ENCODE measurements around the gene WDR33.

The WDR33 gene

DNA sequence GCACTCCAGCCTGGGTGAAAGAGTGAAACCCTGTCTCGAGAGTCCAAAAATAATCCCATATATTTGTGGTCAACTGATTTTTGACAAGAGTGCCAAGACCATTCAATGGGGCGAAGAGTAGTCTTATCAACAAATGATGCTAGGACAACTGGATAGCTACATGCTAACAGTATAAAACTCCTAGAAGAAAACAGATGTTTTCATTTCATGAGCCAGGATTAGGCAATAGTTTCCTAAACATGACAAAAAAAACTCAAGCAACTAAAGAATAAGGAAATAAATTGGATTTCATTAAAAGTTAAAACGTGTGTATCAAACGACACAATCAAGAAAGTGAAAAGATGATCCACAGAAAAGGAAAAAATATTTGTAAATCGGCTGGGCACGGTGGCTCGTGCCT is 141.9 kb downstream of the WDR33 start:
- H3K4me1 ChIP-seq (ENCODE audit: low read length) = no peaks in the 10 kb centered on the region
- TF ChIP-seq EZH2phosphoT487 (IDR thresholded peaks at IDR 0.05; ENCODE audit: low read depth) = no peak
- TF ChIP-seq, protein P1, sequence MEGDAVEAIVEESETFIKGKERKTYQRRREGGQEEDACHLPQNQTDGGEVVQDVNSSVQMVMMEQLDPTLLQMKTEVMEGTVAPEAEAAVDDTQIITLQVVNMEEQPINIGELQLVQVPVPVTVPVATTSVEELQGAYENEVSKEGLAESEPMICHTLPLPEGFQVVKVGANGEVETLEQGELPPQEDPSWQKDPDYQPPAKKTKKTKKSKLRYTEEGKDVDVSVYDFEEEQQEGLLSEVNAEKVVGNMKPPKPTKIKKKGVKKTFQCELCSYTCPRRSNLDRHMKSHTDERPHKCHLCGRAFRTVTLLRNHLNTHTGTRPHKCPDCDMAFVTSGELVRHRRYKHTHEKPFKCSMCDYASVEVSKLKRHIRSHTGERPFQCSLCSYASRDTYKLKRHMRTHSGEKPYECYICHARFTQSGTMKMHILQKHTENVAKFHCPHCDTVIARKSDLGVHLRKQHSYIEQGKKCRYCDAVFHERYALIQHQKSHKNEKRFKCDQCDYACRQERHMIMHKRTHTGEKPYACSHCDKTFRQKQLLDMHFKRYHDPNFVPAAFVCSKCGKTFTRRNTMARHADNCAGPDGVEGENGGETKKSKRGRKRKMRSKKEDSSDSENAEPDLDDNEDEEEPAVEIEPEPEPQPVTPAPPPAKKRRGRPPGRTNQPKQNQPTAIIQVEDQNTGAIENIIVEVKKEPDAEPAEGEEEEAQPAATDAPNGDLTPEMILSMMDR (IDR thresholded peaks at IDR 0.05; ENCODE audit: low read depth, low read length) = no peak
- H3K79me2 ChIP-seq (ENCODE audit: low read length) = no peaks in the 10 kb centered on the region
- no peak overlapping the region for H3K27ac ChIP-seq (ENCODE audit: low read length)
- no peak overlapping the region for H2AFZ ChIP-seq (ENCODE audit: low read depth, low read length)
- no peak overlapping the region for H3K4me2 ChIP-seq (ENCODE audit: low read length)
- H4K20me1 ChIP-seq (ENCODE audit: insufficient read depth, low read length) = no peaks in the 10 kb centered on the region
- no peak overlapping the region for H3K4me3 ChIP-seq (ENCODE audit: low read length)
- H3K27me3 ChIP-seq (ENCODE audit: low read depth, low read length) = peaks cover 24% of the 10 kb centered on the region
- no peaks in the 10 kb centered on the region for H3K36me3 ChIP-seq (replicated peaks; ENCODE audit: low read depth, low read length)
- H3K9me3 ChIP-seq (ENCODE audit: insufficient read depth, low read length) = no peaks in the 10 kb centered on the region
- H3K9ac ChIP-seq (ENCODE audit: low read length) = no peak overlapping the region

DNA sequence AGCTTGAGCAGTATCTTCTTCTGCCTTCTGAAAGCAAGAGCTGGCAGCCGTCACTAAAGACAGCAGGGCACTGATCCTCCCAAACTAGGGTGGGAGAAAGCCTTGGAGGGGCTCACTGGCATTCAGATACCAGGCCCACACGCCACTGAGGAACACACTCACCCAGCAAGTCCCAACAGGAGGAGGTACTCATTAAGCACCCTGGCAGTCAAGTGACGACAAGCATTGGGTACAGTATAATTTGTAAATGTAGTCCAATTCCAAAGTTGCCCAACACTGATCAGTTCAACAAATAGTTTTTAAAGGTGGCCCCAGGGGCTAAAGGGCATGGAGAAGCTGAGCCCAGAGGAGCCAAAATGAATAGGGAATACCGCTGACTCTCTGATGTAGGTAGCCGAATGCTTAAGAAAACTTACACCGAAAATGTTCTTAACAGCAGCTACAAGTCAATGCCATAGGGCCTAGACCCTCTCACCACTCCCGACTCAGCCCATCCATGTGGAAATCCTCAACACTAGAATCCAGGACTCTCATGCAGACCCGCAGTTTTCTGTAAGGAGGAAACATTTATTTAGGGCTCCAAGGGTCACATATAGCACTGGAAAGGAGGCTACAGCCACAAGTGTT is 145.6 kb downstream of the WDR33 start:
- no peak overlapping the region for H2AFZ ChIP-seq (ENCODE audit: low read depth, low read length)
- no peaks in the 10 kb centered on the region for H3K79me2 ChIP-seq (ENCODE audit: low read length)
- H3K4me1 ChIP-seq (ENCODE audit: low read length) = no peaks in the 10 kb centered on the region
- H3K9ac ChIP-seq (ENCODE audit: low read length) = no peak overlapping the region
- H3K27me3 ChIP-seq (ENCODE audit: low read depth, low read length) = peaks cover 20% of the 10 kb centered on the region
- no peaks in the 10 kb centered on the region for H3K36me3 ChIP-seq (replicated peaks; ENCODE audit: low read depth, low read length)
- H3K27ac ChIP-seq (ENCODE audit: low read length) = no peak overlapping the region
- no peaks in the 10 kb centered on the region for H4K20me1 ChIP-seq (ENCODE audit: insufficient read depth, low read length)
- H3K4me3 ChIP-seq (ENCODE audit: low read length) = no peak overlapping the region
- TF ChIP-seq, protein P1 (IDR thresholded peaks at IDR 0.05; ENCODE audit: low read depth, low read length) = no peak
- no peak for TF ChIP-seq EZH2phosphoT487 (IDR thresholded peaks at IDR 0.05; ENCODE audit: low read depth)
- H3K9me3 ChIP-seq (ENCODE audit: insufficient read depth, low read length) = no peaks in the 10 kb centered on the region
- no peak overlapping the region for H3K4me2 ChIP-seq (ENCODE audit: low read length)

DNA sequence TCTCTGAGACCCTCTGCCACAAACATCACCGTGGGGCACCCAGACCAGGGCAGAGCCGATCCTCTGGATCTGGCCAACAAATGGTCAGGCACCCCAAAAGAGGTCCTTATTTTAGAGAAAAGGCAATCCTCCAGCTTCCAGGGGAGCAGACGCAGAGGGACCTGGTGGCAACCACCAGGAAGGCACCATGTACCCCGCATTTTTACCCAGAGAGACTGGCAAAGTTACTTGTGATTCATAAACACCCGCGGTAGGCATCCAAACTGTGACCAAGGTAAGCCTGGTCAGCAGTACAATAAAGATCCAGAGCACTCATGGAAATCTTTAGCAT is 146.1 kb downstream of the WDR33 start:
- peaks cover 15% of the 10 kb centered on the region for H3K27me3 ChIP-seq (ENCODE audit: low read depth, low read length)
- H2AFZ ChIP-seq (ENCODE audit: low read depth, low read length) = no peak overlapping the region
- TF ChIP-seq EZH2phosphoT487 (IDR thresholded peaks at IDR 0.05; ENCODE audit: low read depth) = no peak
- TF ChIP-seq, protein P1 (IDR thresholded peaks at IDR 0.05; ENCODE audit: low read depth, low read length) = no peak
- H3K9ac ChIP-seq (ENCODE audit: low read length) = no peak overlapping the region
- H3K36me3 ChIP-seq (replicated peaks; ENCODE audit: low read depth, low read length) = no peaks in the 10 kb centered on the region
- H3K4me1 ChIP-seq (ENCODE audit: low read length) = peaks cover 3% of the 10 kb centered on the region; the same call in 1 of the 2 replicates
- H3K79me2 ChIP-seq (ENCODE audit: low read length) = no peaks in the 10 kb centered on the region
- no peak overlapping the region for H3K4me3 ChIP-seq (ENCODE audit: low read length)
- no peaks in the 10 kb centered on the region for H4K20me1 ChIP-seq (ENCODE audit: insufficient read depth, low read length)
- no peaks in the 10 kb centered on the region for H3K9me3 ChIP-seq (ENCODE audit: insufficient read depth, low read length)
- H3K4me2 ChIP-seq (ENCODE audit: low read length) = no peak overlapping the region
- H3K27ac ChIP-seq (ENCODE audit: low read length) = no peak overlapping the region

DNA sequence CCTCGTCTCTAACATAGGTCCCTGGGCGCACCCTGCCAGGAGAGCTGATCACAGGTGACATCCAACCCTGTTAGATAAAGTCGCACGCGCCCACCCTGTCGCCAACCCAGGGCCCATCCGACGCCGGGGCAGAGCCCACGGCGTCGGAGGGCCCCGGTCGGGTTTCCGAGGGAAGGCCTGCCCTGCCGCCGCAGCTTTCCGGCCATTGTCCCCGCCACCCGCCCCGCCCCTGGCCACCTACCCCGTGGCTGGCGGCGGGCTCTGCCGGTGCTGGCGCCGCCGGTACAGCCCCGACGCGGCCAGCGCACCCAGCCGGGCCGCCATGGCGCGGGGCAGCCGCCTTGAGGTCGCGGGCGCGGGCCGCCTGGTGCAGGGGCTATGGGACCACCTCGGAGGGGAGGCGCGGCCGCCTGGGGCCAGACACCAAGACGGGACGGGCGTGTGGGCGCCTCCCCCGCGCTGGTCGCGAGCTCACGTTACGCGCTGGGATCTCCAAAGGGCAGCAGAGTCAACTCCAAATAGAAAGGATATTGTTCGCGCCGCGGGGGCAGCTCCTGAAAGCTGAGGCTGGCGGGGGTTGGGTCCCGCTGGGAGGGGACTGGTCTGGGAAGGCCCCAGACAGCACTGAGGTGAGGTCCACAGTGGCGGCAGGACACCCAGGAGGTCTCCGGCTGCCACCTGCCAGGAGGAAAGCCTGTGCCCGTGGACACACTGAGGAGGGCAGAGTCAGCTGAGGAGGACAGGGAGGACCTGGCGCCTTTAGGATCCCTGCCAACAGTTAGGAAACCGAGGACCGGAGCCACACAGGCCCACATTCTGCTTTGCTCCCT is 146.7 kb downstream of the WDR33 start:
- H3K4me1 ChIP-seq (ENCODE audit: low read length) = peaks cover 9% of the 10 kb centered on the region
- no peak overlapping the region for H3K4me3 ChIP-seq (ENCODE audit: low read length)
- H3K36me3 ChIP-seq (replicated peaks; ENCODE audit: low read depth, low read length) = no peaks in the 10 kb centered on the region
- H4K20me1 ChIP-seq (ENCODE audit: insufficient read depth, low read length) = no peaks in the 10 kb centered on the region
- H3K27ac ChIP-seq (ENCODE audit: low read length) = no peak overlapping the region
- no peaks in the 10 kb centered on the region for H3K79me2 ChIP-seq (ENCODE audit: low read length)
- H3K9ac ChIP-seq (ENCODE audit: low read length) = no peak overlapping the region
- H2AFZ ChIP-seq (ENCODE audit: low read depth, low read length) = no peak overlapping the region
- TF ChIP-seq EZH2phosphoT487 (IDR thresholded peaks at IDR 0.05; ENCODE audit: low read depth) = no peak
- TF ChIP-seq, protein P1 (IDR thresholded peaks at IDR 0.05; ENCODE audit: low read depth, low read length) = no peak
- H3K27me3 ChIP-seq (ENCODE audit: low read depth, low read length) = peaks cover 12% of the 10 kb centered on the region
- H3K4me2 ChIP-seq (ENCODE audit: low read length) = no peak overlapping the region
- no peaks in the 10 kb centered on the region for H3K9me3 ChIP-seq (ENCODE audit: insufficient read depth, low read length)

Data from OCI-LY3 (cell line).